ENCODE results near the gene TYW1B.
"Not testable (repeated sequence)": the region's sequence is repeated elsewhere in the genome, so short reads cannot be mapped to it uniquely, and the experiment has no call there.

The TYW1B gene

DNA sequence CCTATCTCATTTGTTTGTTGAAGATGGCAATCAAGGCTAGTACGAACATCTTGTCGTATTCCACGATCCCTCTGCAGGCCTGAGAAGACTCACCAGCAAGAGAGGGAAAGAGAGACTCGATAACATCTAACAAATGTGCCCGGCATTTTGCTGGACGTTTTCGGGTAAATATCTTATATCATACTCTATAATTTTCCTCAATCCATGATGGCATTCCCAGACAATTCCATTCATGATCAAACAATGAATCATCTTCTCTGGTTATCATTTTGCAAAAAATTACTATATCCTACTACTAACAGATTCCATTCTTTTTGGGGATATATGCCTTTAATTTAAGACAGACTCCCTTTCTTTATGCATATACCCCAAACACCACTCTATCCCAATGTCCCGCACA lies 118.1 kb downstream of the TYW1B start:
- no peak overlapping the region for H3K4me3 ChIP-seq (ENCODE audit: low read depth, low read length)
- DNase-seq (ENCODE audit: low read depth): no peak

- DNase-seq (ENCODE audit: low read depth); H3K4me3 ChIP-seq (ENCODE audit: low read depth, low read length): not testable (repeated sequence)
Observed at GRCh38 chr7:72708371-72709050, 119.5 kb downstream of the TYW1B start.

DNA sequence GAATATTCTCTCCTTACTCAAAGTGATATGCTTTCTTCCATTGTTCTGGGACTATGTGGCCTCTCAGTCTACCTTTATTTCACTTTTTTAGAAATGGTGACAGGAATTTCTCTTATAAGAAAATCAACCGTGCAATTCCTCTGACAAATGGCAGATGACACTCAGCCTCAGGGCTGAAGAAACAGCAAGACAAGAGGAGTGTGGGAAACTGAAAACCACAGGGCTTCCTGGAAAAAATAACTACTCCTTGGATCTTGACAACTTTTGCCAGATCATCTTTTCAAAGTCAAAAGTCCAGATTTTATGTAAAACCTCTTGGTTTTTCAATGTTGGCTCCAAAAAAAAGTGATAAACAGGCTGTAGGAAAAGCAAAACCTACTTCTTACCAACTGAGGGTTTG lies 121.5 kb downstream of the TYW1B start:
- no peak for DNase-seq (ENCODE audit: low read depth)
- H3K4me3 ChIP-seq (ENCODE audit: low read depth, low read length): no peak overlapping the region

GRCh38 chr7:72705693-72706092 lies 122.3 kb downstream of the TYW1B start:
- not testable (repeated sequence) for DNase-seq (ENCODE audit: low read depth)

DNA sequence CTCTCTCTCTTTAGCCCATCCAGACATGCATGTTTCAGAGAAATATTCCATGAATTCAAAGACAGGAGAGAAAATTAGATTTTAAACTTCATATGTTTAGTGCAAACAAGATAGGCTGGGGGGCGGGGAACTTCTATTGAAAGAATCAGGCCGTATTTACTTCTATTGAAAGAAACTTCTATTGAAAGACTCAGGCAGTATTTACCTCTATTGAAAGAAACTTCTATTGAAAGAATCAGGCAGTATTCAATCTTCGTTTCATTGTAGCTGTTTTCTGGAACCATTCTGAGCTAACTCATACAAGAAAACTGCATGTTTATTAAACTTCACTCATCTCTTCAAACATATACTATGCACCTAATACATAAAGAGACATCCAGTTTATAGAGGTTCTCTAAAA lies 123.1 kb downstream of the TYW1B start:
- H3K4me3 ChIP-seq (ENCODE audit: low read depth, low read length): no peak overlapping the region
- no peak for DNase-seq (ENCODE audit: low read depth)

More at GRCh38 chr7:72705693-72706092, 122.3 kb downstream of the TYW1B start:
- not testable (repeated sequence) for H3K4me3 ChIP-seq (ENCODE audit: low read depth, low read length)

- not testable (repeated sequence) for DNase-seq (ENCODE audit: low read depth); H3K4me3 ChIP-seq (ENCODE audit: low read depth, low read length)
Observed at GRCh38 chr7:72700548-72700947, 127.5 kb downstream of the TYW1B start.

DNA sequence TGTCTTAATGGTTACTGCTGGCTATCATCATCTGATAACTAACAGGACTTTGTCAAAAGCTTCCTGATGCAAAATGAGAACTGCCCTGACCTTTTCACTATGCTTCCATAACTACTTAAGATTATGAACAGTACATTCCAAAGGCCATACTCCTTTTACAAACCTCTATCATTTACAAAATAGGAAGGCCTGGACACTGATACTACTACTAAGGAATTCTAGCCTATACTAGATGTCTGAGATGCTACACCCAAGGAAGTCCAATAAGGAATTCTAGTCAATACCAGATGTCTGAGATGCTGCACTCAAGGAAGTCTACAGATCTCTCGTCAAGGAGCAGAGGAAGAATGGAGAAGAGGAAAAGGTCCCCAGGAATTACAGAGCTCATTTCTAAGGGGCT lies 130.9 kb downstream of the TYW1B start:
- DNase-seq (ENCODE audit: low read depth): not testable (repeated sequence)

GRCh38 chr7:72696643-72697042 lies 131.4 kb downstream of the TYW1B start:
- DNase-seq (ENCODE audit: low read depth); H3K4me3 ChIP-seq (ENCODE audit: low read depth, low read length): not testable (repeated sequence)

More for the DNA sequence above, 130.9 kb downstream of the TYW1B start:
- not testable (repeated sequence) for H3K4me3 ChIP-seq (ENCODE audit: low read depth, low read length)

- H3K4me3 ChIP-seq (ENCODE audit: low read depth, low read length); DNase-seq (ENCODE audit: low read depth): not testable (repeated sequence)
Observed at GRCh38 chr7:72695482-72695881, 132.5 kb downstream of the TYW1B start.

- not testable (repeated sequence) for DNase-seq (ENCODE audit: low read depth); H3K4me3 ChIP-seq (ENCODE audit: low read depth, low read length)
Observed at GRCh38 chr7:72691442-72691841, 136.6 kb downstream of the TYW1B start.

DNA sequence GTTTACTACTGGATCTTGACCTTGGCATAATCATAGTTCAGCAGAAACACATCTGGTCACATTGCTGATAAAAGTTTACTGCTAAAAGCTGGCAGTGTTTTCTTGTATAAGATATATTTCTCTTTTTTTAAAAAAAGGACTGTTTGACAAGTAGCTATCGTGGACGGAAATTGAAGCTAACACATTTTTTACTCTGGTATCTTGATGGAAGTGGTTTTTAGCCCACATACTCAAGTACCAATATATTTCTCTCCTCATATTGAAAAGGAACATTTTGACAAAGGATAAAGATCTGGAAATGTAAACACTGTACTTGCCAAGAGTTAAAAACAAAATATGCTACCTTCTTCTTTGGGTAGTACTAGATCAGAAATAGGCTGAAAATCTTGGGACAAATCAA lies 137.8 kb downstream of the TYW1B start:
- not testable (repeated sequence) for DNase-seq (ENCODE audit: low read depth); H3K4me3 ChIP-seq (ENCODE audit: low read depth, low read length)

DNA sequence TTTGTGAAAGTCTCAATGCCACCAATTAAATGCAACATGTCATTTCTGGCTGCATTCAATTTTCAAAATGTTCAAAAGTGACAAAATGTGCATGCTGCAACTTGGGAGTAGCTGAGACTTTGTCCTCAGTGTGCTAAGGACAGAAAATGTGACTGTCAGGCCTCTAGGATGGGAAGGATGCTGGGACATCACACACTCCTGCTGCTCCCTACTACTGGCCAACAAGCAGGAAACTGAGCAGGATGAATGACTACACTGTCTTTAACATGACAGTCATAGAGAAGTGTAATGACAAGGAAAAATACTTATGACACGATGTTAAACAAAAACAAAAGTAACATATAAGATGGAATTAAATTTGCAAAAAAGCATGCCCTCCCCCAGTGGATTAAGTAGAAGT lies 138.7 kb downstream of the TYW1B start:
- DNase-seq (ENCODE audit: low read depth); H3K4me3 ChIP-seq (ENCODE audit: low read depth, low read length): not testable (repeated sequence)

DNA sequence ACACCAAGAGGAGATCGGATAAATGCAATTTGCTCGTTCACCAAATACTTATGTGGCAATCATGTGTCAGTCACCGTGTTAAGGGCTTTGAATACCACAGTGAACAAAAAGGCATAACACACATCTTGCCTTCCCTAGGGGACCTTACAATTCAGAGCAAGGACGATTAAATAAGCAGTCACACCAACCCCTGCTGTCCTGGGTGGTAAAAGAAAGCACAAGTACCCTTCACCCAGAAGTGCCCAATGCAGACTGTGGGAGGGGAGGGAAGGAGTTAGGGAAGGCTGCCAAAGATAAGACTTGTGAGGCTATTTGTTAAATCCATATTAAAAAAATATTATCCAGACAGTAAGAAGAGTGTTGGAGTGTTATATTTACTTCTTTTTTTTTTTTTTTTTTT lies 146.8 kb downstream of the TYW1B start:
- H3K4me3 ChIP-seq (ENCODE audit: low read depth, low read length); DNase-seq (ENCODE audit: low read depth): not testable (repeated sequence)

DNA sequence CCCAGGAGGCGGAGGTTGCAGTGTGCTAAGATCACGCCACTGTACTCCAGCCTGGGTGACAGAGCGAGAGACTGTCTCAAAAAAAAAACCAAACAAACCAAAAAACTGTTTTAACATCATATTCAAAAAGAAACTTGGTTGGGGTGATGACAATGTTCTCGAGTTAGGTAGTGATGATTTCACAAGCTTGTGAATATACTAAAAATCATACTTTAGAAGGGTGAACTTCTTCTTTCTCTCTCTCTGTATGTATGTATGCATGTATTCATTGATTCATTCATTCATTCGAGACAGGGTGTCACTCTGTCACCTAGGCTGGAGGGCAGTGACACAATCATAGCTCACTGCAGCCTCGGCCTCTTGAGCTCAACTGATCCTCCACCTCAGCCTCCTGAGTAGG lies 151.1 kb downstream of the TYW1B start:
- H3K4me3 ChIP-seq (ENCODE audit: low read depth, low read length); DNase-seq (ENCODE audit: low read depth): not testable (repeated sequence)

DNA sequence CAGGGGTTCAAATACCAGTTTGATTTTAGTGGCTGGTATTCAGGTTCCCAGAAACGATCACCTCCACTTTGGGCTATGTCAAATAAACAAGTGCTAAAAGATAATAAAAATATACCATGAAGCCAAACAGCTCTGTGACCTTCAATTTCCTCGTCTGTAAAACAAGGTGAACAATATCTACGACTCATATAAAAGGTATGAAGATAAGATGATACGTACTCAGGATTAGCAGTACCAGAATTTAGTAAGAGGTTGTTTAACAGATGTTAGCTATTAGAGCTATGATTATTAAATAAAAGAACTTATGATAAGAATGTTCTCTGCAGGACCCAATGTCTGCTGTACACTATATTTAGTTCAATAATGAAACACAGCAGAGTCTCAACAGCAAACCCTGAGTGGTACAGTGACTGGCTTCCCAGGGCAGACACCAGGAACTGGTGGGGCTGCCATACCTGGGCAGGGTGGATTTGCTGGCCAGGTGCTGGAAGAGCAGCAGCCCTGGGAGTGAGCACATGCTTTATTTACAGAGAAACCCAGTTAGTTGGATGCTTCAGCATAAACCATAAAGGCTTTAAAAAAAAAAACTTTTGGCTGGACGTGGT lies 151.8 kb downstream of the TYW1B start:
- not testable (repeated sequence) for H3K4me3 ChIP-seq (ENCODE audit: low read depth, low read length); DNase-seq (ENCODE audit: low read depth)

DNA sequence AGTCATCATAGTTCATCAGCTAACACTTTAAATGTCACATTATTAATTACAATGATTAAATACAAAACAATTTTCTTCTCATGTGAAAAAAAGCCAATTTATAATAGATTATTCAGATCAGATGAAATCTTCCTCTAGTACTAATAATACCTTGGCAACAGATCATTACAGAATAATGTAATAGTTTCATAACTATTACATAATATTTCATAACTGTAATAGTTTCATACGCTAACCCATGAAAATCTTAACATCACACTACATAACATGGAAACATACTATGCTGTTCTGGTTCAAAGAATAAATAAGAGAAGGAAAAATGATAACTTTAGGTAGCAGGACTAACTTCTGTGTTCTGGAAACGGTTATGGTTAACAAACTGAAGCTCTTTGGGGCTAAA lies 152.3 kb downstream of the TYW1B start:
- DNase-seq (ENCODE audit: low read depth); H3K4me3 ChIP-seq (ENCODE audit: low read depth, low read length): not testable (repeated sequence)

DNA sequence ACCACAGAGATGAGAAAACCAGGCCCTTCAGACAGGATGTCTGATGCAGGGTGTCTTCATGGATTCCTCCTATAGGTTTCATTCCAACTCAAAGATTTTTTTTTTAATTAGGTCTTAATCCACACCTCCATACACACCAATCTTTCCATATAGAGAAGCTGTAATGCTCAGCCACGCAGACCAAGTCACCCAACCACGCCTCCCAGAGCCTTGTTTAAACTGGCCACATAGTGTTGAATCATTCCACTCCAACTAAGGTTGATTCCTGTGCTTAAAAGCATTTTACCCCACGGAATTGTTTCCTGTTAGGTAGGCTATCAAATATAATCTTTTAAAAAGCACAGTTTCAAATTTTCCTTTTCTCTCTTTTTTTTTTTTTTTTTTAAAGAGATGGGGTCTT lies 153.6 kb downstream of the TYW1B start:
- no peak overlapping the region for H3K4me3 ChIP-seq (ENCODE audit: low read depth, low read length)
- no peak for DNase-seq (ENCODE audit: low read depth)

DNA sequence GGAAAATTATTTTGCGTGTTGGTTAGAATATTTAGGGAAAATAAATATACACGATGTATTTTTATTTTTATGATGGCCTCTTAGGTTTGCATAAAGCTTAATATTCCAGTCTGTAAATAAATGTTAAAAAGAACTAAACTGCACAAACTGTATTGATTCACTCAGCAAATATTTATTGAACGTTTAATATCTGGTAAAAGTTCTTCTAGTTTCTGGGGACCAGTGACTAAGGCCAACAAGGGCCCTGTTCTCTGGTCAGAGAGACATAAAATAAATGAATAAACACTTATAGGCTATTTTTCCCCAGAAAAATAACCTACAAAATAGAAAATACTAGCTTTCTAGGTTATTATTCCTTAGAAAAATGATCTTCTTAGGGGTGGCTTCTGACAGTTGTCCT lies 157.2 kb downstream of the TYW1B start:
- not testable (repeated sequence) for DNase-seq (ENCODE audit: low read depth); H3K4me3 ChIP-seq (ENCODE audit: low read depth, low read length)

DNA sequence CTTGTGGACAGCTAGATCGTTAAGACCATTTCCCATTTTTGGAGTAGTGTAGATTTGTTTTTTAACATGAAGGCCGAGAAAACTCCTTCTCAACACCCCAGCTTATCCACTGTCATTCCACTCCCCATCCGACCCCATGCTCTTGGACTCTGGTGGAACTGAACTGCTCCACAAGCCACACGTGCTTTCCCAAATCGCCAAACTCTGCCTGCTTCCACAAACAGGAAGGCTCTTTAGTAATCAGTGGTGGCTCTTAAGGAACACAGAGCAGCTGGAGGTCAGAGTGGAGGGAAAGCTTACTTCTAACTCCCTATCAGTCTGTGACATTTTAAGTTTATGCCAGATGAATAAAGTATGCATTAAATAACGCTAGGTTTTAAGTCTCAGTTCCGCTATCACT lies 159.6 kb downstream of the TYW1B start:
- not testable (repeated sequence) for DNase-seq (ENCODE audit: low read depth); H3K4me3 ChIP-seq (ENCODE audit: low read depth, low read length)

GRCh38 chr7:72667049-72667448 lies 161.0 kb downstream of the TYW1B start:
- not testable (repeated sequence) for DNase-seq (ENCODE audit: low read depth); H3K4me3 ChIP-seq (ENCODE audit: low read depth, low read length)

- not testable (repeated sequence) for H3K4me3 ChIP-seq (ENCODE audit: low read depth, low read length); DNase-seq (ENCODE audit: low read depth)
Observed at GRCh38 chr7:72648574-72648973, 179.4 kb downstream of the TYW1B start.

All from skeletal muscle cell (primary cell).